Measurements from ENCODE around the gene ZNF460.

DNA sequence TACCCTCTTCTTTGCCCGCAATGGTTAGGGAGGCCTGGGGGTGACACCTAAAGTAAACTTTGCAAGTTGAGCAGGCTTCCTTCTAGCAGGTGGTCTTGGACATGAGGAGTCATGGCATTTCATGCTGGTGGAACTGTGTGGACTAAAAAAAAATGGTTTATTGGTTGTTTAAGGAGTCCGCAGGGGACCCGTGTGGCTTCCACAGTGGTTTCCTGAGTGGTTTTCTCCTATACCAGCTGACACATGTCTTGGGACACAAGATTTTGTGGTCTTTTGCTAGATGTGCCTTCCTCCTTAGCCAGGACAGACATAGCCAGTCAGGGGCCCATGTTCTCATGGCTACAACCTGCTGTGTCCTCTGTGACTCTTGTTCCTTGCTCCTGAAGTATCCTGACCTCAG is 41.5 kb downstream of the ZNF460 start:
- TF ChIP-seq, protein P1, sequence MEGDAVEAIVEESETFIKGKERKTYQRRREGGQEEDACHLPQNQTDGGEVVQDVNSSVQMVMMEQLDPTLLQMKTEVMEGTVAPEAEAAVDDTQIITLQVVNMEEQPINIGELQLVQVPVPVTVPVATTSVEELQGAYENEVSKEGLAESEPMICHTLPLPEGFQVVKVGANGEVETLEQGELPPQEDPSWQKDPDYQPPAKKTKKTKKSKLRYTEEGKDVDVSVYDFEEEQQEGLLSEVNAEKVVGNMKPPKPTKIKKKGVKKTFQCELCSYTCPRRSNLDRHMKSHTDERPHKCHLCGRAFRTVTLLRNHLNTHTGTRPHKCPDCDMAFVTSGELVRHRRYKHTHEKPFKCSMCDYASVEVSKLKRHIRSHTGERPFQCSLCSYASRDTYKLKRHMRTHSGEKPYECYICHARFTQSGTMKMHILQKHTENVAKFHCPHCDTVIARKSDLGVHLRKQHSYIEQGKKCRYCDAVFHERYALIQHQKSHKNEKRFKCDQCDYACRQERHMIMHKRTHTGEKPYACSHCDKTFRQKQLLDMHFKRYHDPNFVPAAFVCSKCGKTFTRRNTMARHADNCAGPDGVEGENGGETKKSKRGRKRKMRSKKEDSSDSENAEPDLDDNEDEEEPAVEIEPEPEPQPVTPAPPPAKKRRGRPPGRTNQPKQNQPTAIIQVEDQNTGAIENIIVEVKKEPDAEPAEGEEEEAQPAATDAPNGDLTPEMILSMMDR (IDR thresholded peaks at IDR 0.05; ENCODE audit: borderline replicate concordance, extremely low read depth, low read length, poor library complexity, severe bottlenecking) = no peak
- no peak for TF ChIP-seq EZH2 (IDR thresholded peaks at IDR 0.05; ENCODE audit: borderline replicate concordance, low read depth, low read length, severe bottlenecking)
